CD4-positive, CD25-positive, alpha-beta regulatory T cell (primary cell): Measurements from ENCODE around the gene NTN1. TPM values are rescaled to one million over a fixed set of nuclear protein-coding genes. Genes with fewer than 3 reads are reported as not detected.
"Not testable (repeated sequence)": the region's sequence is repeated elsewhere in the genome, so short reads cannot be mapped to it uniquely, and the experiment has no call there.

Experiments used
- ATAC-seq, 2 donors: fragments of 150-1000 bp; cut with Tn5 transposase; one replicate each; pipeline ENCODE4 v1.10.0; 2021; ENCODE audit warnings: low read depth in 2 of 2, moderate number of reproducible peaks in 2 of 2, moderate library complexity in 1 of 2
- DNase-seq, 3 donors: peaks; one replicate each; pipeline versions ENCODE4 v3.0.0 to v3.0.0-alpha.2; 2012 to 2022; ENCODE audit warnings: mixed read lengths in 1 of 3
- H3K27ac ChIP-seq: one replicate; pipeline ENCODE4 v1.7.0; 2013; ENCODE audit warnings: mild to moderate bottlenecking, low read length; ENCODE audit not compliant: insufficient read depth, poor library complexity, severe bottlenecking
- H3K27me3 ChIP-seq: one replicate; pipeline ENCODE4 v1.7.0; 2013; ENCODE audit warnings: low read length; ENCODE audit not compliant: control insufficient read depth, insufficient read depth
- H3K36me3 ChIP-seq: one replicate; pipeline ENCODE4 v1.7.0; 2013; ENCODE audit warnings: mild to moderate bottlenecking, low read length, moderate library complexity; ENCODE audit not compliant: control insufficient read depth, insufficient read depth
- H3K4me1 ChIP-seq: 2 replicates; pipeline ENCODE4 v1.7.0; 2013; ENCODE audit warnings: mild to moderate bottlenecking, low read length; ENCODE audit not compliant: insufficient read depth, control insufficient read depth, poor library complexity, severe bottlenecking
- H3K4me3 ChIP-seq: one replicate; pipeline ENCODE4 v1.7.0; 2013; ENCODE audit warnings: low read depth, mild to moderate bottlenecking, low read length, moderate library complexity
- H3K9me3 ChIP-seq, 2 experiments: 1 replicate in 1 of 2; 2 replicates in 1 of 2; pipeline ENCODE4 v1.7.0; 2013; ENCODE audit warnings: low read length in 2 of 2, mild to moderate bottlenecking in 1 of 2, moderate library complexity in 1 of 2; ENCODE audit not compliant: control insufficient read depth in 2 of 2
- H3K27ac Mint-ChIP-seq, 3 donors: one replicate each; pipeline ENCODE4 v1.8.0; 2020 to 2022; ENCODE audit warnings: mild to moderate bottlenecking in 3 of 3, mixed read lengths in 3 of 3, moderate library complexity in 2 of 3
- H3K27me3 Mint-ChIP-seq: one replicate; pipeline ENCODE4 v1.8.0; 2022; ENCODE audit warnings: mild to moderate bottlenecking, mixed read lengths
- H3K36me3 Mint-ChIP-seq: one replicate; pipeline ENCODE4 v1.8.0; 2020; ENCODE audit warnings: mixed read lengths
- H3K4me1 Mint-ChIP-seq, 4 donors: one replicate each; pipeline ENCODE4 v1.8.0; 2020 to 2022; ENCODE audit warnings: mixed read lengths in 4 of 4, mild to moderate bottlenecking in 1 of 4
- H3K4me3 Mint-ChIP-seq, 4 donors: one replicate each; pipeline ENCODE4 v1.8.0; 2020 to 2022; ENCODE audit warnings: mild to moderate bottlenecking in 4 of 4, mixed read lengths in 4 of 4, moderate library complexity in 3 of 4
- H3K9me3 Mint-ChIP-seq, 7 donors: one replicate each; pipeline ENCODE4 v1.8.0; 2020 to 2022; ENCODE audit warnings: mixed read lengths in 7 of 7, mild to moderate bottlenecking in 3 of 7, moderate library complexity in 2 of 7
- polyA plus RNA-seq, 4 donors: library from polyadenylated mRNA; unstranded; fragments of 300-500 nt; fragmentation: Illumina TruSeq; gene quantifications; one replicate each; pipeline ENCODE4 v1.2.3, GENCODE V29; 2021
- total RNA-seq: library from RNA; stranded (reverse); gene quantifications from one replicate; pipeline ENCODE4 v1.2.3, GENCODE V29; 2022

Gene NTN1
- total and polyA plus RNA-seq, 5 donors from 2014 or later, result 0.03 TPM; not detected in 4

- H3K4me3 Mint-ChIP-seq, result no peak overlapping the region
- no peak for ATAC-seq
- H3K4me1 ChIP-seq, result no peaks in the 10 kb centered on the region
These were observed 74.1 kb downstream of the NTN1 start for GRCh38 chr17:9095390-9095789.

DNA sequence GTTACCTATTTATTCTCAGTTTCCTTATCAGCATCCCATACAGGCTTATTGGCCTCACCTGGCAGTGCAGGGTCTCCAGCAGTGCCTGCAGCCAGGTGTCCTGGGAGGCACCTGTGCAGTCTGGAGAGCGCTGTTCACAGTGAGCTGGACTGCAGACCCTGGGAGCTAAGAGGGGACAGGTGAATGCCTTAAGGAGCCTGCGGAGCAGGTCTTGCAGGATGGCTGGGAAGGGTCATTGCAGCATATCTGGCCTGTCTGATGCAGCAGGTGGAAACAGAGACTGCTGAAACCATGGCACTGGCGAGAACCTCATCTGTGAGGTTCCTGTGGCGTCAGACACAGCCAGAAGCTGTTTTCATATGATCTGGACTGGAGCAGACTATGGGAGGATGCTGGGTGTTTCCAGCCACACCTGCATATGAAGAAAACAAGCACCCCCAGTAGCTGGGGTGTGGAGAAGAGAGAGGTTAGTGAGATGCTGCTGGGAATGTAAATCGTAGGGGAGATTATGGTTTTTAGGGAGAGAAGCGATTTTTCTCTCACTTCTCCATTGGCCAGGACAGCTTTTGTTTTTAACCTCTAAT is 77.0 kb downstream of the NTN1 start:
- Mint-ChIP-seq H3K4me1 (no peaks in the 10 kb centered on the region), H3K27ac (no peak overlapping the region), H3K36me3 (peaks cover 6% of the 10 kb centered on the region), H3K4me3 (no peak overlapping the region), H3K27me3 (peaks cover 13% of the 10 kb centered on the region), H3K9me3 (peaks cover 0 to 9% (median 3%) of the 10 kb centered on the region in 7 donors)
- no peak for DNase-seq
- H3K27ac ChIP-seq, result no peak overlapping the region
- ATAC-seq, result no peak
- no peaks in the 10 kb centered on the region for H3K36me3 ChIP-seq
- H3K4me1 ChIP-seq, result no peaks in the 10 kb centered on the region
- H3K27me3 ChIP-seq, result peaks cover 1% of the 10 kb centered on the region
- no peaks in the 10 kb centered on the region for H3K9me3 ChIP-seq
- no peak overlapping the region for H3K4me3 ChIP-seq

More at GRCh38 chr17:9095390-9095789, 74.1 kb downstream of the NTN1 start:
- H3K27ac Mint-ChIP-seq, result no peak overlapping the region
- DNase-seq, result no peak
- Histone ChIP-seq H3K36me3 (no peaks in the 10 kb centered on the region), H3K27me3 (peaks cover 1% of the 10 kb centered on the region), H3K27ac (no peak overlapping the region), H3K9me3 (no peaks in the 10 kb centered on the region), H3K4me3 (no peak overlapping the region)
- no peaks in the 10 kb centered on the region for H3K36me3 Mint-ChIP-seq
- H3K9me3 Mint-ChIP-seq, result peaks cover 0 to 2% (median 0%) of the 10 kb centered on the region in 7 donors
- peaks cover 6% of the 10 kb centered on the region for H3K27me3 Mint-ChIP-seq
- no peaks in the 10 kb centered on the region for H3K4me1 Mint-ChIP-seq

- ATAC-seq (no peak), DNase-seq (no peak)
- H3K27ac Mint-ChIP-seq, result no peak overlapping the region
These were observed 80.0 kb downstream of the NTN1 start for GRCh38 chr17:9101356-9101755.

GRCh38 chr17:9103193-9103592 is 81.9 kb downstream of the NTN1 start:
- not testable (repeated sequence) for H3K27me3 Mint-ChIP-seq, H3K4me1 ChIP-seq, H3K4me3 Mint-ChIP-seq, H3K27ac Mint-ChIP-seq, H3K36me3 Mint-ChIP-seq, DNase-seq, H3K36me3 ChIP-seq, H3K27me3 ChIP-seq, H3K4me3 ChIP-seq, H3K27ac ChIP-seq, ATAC-seq, H3K9me3 ChIP-seq, H3K4me1 Mint-ChIP-seq
- H3K9me3 Mint-ChIP-seq, result peaks cover 0 to 11% (median 1%) of the 10 kb centered on the region in 7 donors

More at GRCh38 chr17:9101356-9101755, 80.0 kb downstream of the NTN1 start:
- no peak overlapping the region for H3K4me3 Mint-ChIP-seq
- H3K36me3 Mint-ChIP-seq, result peaks cover 6% of the 10 kb centered on the region
- H3K9me3 ChIP-seq, result no peaks in the 10 kb centered on the region
- peaks cover 0 to 11% (median 1%) of the 10 kb centered on the region in 7 donors for H3K9me3 Mint-ChIP-seq
- H3K27me3 Mint-ChIP-seq, result peaks cover 7% of the 10 kb centered on the region
- no peaks in the 10 kb centered on the region for H3K36me3 ChIP-seq
- H3K27me3 ChIP-seq, result peaks cover 1% of the 10 kb centered on the region
- H3K27ac ChIP-seq, result no peak overlapping the region
- H3K4me3 ChIP-seq, result no peak overlapping the region
- H3K4me1 Mint-ChIP-seq, result no peaks in the 10 kb centered on the region
- no peaks in the 10 kb centered on the region for H3K4me1 ChIP-seq

GRCh38 chr17:9104370-9105041 is 83.2 kb downstream of the NTN1 start:
- Mint-ChIP-seq H3K27ac (no peak overlapping the region), H3K9me3 (peaks cover 0 to 11% (median 1%) of the 10 kb centered on the region in 7 donors), H3K4me1 (no peaks in the 10 kb centered on the region), H3K4me3 (no peak overlapping the region), H3K27me3 (peaks cover 12% of the 10 kb centered on the region), H3K36me3 (peaks cover 6% of the 10 kb centered on the region)
- no peak for DNase-seq
- H3K27me3 ChIP-seq, result no peaks in the 10 kb centered on the region
- no peak overlapping the region for H3K4me3 ChIP-seq
- no peaks in the 10 kb centered on the region for H3K36me3 ChIP-seq
- no peaks in the 10 kb centered on the region for H3K4me1 ChIP-seq
- H3K27ac ChIP-seq, result no peak overlapping the region
- no peaks in the 10 kb centered on the region for H3K9me3 ChIP-seq
- no peak for ATAC-seq

- peaks cover 6% of the 10 kb centered on the region for H3K36me3 Mint-ChIP-seq
- no peak overlapping the region for H3K27ac Mint-ChIP-seq
- ATAC-seq (no peak), DNase-seq (no peak)
- Histone ChIP-seq H3K36me3 (no peaks in the 10 kb centered on the region), H3K4me3 (no peak overlapping the region), H3K9me3 (no peaks in the 10 kb centered on the region), H3K27me3 (no peaks in the 10 kb centered on the region), H3K27ac (no peak overlapping the region), H3K4me1 (no peaks in the 10 kb centered on the region)
- H3K9me3 Mint-ChIP-seq, result peaks cover 0 to 11% (median 1%) of the 10 kb centered on the region in 7 donors
- H3K4me3 Mint-ChIP-seq, result no peak overlapping the region
- H3K4me1 Mint-ChIP-seq, result no peaks in the 10 kb centered on the region
- H3K27me3 Mint-ChIP-seq, result peaks cover 12% of the 10 kb centered on the region
These were observed 84.0 kb downstream of the NTN1 start for GRCh38 chr17:9105068-9105868.

- not testable (repeated sequence) for H3K27me3 Mint-ChIP-seq, H3K27ac ChIP-seq, H3K36me3 Mint-ChIP-seq, ATAC-seq, H3K4me3 ChIP-seq, H3K4me1 ChIP-seq, H3K27ac Mint-ChIP-seq, H3K9me3 ChIP-seq, H3K27me3 ChIP-seq, DNase-seq, H3K36me3 ChIP-seq, H3K4me3 Mint-ChIP-seq, H3K4me1 Mint-ChIP-seq
- H3K9me3 Mint-ChIP-seq, result peaks cover 0 to 11% (median 1%) of the 10 kb centered on the region in 7 donors
These were observed 85.0 kb downstream of the NTN1 start for GRCh38 chr17:9106278-9106677.
